ENCODE measurements around the gene ARHGEF19. TPM values are rescaled to one million over a fixed set of nuclear protein-coding genes. Genes with fewer than 3 reads are reported as not detected.

The ARHGEF19 gene
- total and polyA plus RNA-seq, 2 of the 4 experiments (the other 2 are of a cell fraction) = 4.5 to 16.8 TPM

- no peak for TF ChIP-seq USF2 (IDR thresholded peaks at IDR 0.05; ENCODE audit: low read depth, low read length)
Measured at GRCh38 chr1:16152481-16153087, 59.9 kb downstream of the ARHGEF19 start (continued).

GRCh38 chr1:16151995-16152384 lies 60.5 kb downstream of the ARHGEF19 start:
- H2AK9ac ChIP-seq (replicated peaks; ENCODE audit: low read depth, low read length, poor library complexity) = peak overlapping the region; percentile 88
- dilution Hi-C loops (cut with HindIII; ENCODE audit: low sequenced_read_pairs, unreplicated experiment) = no loop called here
- ChIA-PET CTCF (interaction anchor here (1.0 kb wide), 1 partner anchor 29 kb away, joined by 3 read pairs; no protein-coding TSS in a partner anchor), POLR2A (ENCODE audit: unreplicated experiment) (interaction anchor here (0.9 kb wide), 1 partner anchor 29 kb away, joined by 3 read pairs; no protein-coding TSS in a partner anchor)
- H3K4me2 ChIP-seq (ENCODE audit: low read depth, low read length) = 0 out of 2 replicates have a peak overlapping the region, but pooled peaks have one; percentile 2
- H3K27ac ChIP-seq (ENCODE audit: insufficient read depth, low read length) = peak overlapping the region; percentile 96
- H3K9ac ChIP-seq (ENCODE audit: low read depth, low read length) = peak overlapping the region; percentile 53
- H3K27me3 ChIP-seq (ENCODE audit: control insufficient read depth, insufficient read depth, low read length) = no peaks in the 10 kb centered on the region
- in situ Hi-C loops (cut with MboI; ENCODE audit: low sequenced_read_pairs) = no loop called here
- peaks cover 34% of the 10 kb centered on the region for H3K9me1 ChIP-seq (ENCODE audit: insufficient read depth, low read length)
- H2BK120ac ChIP-seq (ENCODE audit: low read depth, low read length) = peak overlapping the region; percentile 86
- H3K36me3 ChIP-seq (ENCODE audit: control insufficient read depth, insufficient read depth, low read length) = peaks cover 36% of the 10 kb centered on the region
- H4K91ac ChIP-seq (ENCODE audit: insufficient read depth, low read depth, low read length) = peak overlapping the region; percentile 98
- peak overlapping the region; percentile 99 for H2AK5ac ChIP-seq (ENCODE audit: low read depth, low read length)
- no TSS peak for BruUV-seq (replicated peaks)
- peaks cover 42% of the 10 kb centered on the region for H3K4me1 ChIP-seq (ENCODE audit: control insufficient read depth, insufficient read depth, low read length)
- H2BK20ac ChIP-seq (ENCODE audit: low read depth, low read length) = peak overlapping the region; percentile 91
- H4K20me1 ChIP-seq (ENCODE audit: insufficient read depth, low read length) = peaks cover 13% of the 10 kb centered on the region
- H2AFZ ChIP-seq (replicated peaks; ENCODE audit: low read length, poor library complexity) = peak overlapping the region; percentile 35
- peak overlapping the region; percentile 86 for H3K18ac ChIP-seq (ENCODE audit: low read depth, low read length)
- H3K23ac ChIP-seq (ENCODE audit: low read depth, low read length) = peak overlapping the region; percentile 97
- peak overlapping the region; percentile 99 for H4K5ac ChIP-seq (ENCODE audit: low read depth, low read length)
- peak overlapping the region; percentile 99 for H2BK5ac ChIP-seq (ENCODE audit: low read depth, low read length, poor library complexity, severe bottlenecking)
- no peak for DNase-seq
- intact Hi-C loops (cut with micrococcal nuclease) = no loop called here
- peak overlapping the region; percentile 77; the same call in 1 of the 2 replicates for H3K56ac ChIP-seq (ENCODE audit: extremely low read depth, insufficient read depth, low read length)
- H3K9me3 ChIP-seq (ENCODE audit: control insufficient read depth, insufficient read depth, low read length) = no peaks in the 10 kb centered on the region
- 83% methylated on average over 1 of the region's 4 CpGs; no CpG with 5 or more reads in 1 of the 2 experiments for WGBS, 2 experiments (ENCODE audit: extremely low coverage in 2 of 2, insufficient read length in 1 of 2)
- peaks cover 14 to 75% of the 10 kb centered on the region in 2 experiments; a peak in 3 of 4 replicates for H3K79me1 ChIP-seq (ENCODE audit: low read depth in 1 of 2, low read length in 2 of 2)
- peak overlapping the region; percentile 96; the same call in 1 of the 3 replicates for H2BK15ac ChIP-seq (ENCODE audit: low read depth, low read length)
- peak overlapping the region; percentile 95 for H3K4ac ChIP-seq (ENCODE audit: low read depth, low read length)
- H4K8ac ChIP-seq (ENCODE audit: low read depth in 2 of 2, low read length in 2 of 2) = peak overlapping the region; percentile 90 to 97
- ATAC-seq (ENCODE audit: low read depth) = no peak
- H3K14ac ChIP-seq (replicated peaks; ENCODE audit: low read depth, low read length) = peak overlapping the region; percentile 68
- no peak overlapping the region for H3K4me3 ChIP-seq (ENCODE audit: insufficient read depth, low read depth, low read length)
- no peak for TF ChIP-seq RAD21 (IDR thresholded peaks at IDR 0.05; ENCODE audit: low read length)
- TF ChIP-seq BHLHE40 (IDR thresholded peaks at IDR 0.05; ENCODE audit: low read depth, low read length) = no peak
- no peak for TF ChIP-seq RCOR1 (IDR thresholded peaks at IDR 0.05; ENCODE audit: insufficient replicate concordance, low read length)
- TF ChIP-seq CTCF (conservative IDR thresholded peaks at IDR 0.05; ENCODE audit: low read depth, low read length) = no peak
- no peak for TF ChIP-seq CEBPB (IDR thresholded peaks at IDR 0.05; ENCODE audit: low read depth, low read length)
- no peak for TF ChIP-seq ELK1 (IDR thresholded peaks at IDR 0.05; ENCODE audit: borderline replicate concordance, low read depth, low read length)
- no peak for TF ChIP-seq MAZ (IDR thresholded peaks at IDR 0.05; ENCODE audit: borderline replicate concordance, low read depth, low read length)
- no peak for TF ChIP-seq CHD1 (IDR thresholded peaks at IDR 0.05; ENCODE audit: low read depth, low read length)
- TF ChIP-seq MAFK (IDR thresholded peaks at IDR 0.05; ENCODE audit: low read depth, low read length) = no peak
- TF ChIP-seq RFX5 (IDR thresholded peaks at IDR 0.05; ENCODE audit: low read depth, low read length) = no peak
- no peak for TF ChIP-seq SMC3 (IDR thresholded peaks at IDR 0.05; ENCODE audit: low read depth, low read length)
